Stimulated activated CD4-positive, alpha-beta T cell treated with anti-CD3 and anti-CD28 coated beads, Interleukin-12 subunit alpha, Interleukin-12 subunit beta, amount 100 ng/mL, for 24 hours (primary cell): ENCODE results near the gene TENT5D.
"Not testable (repeated sequence)": the region's sequence is repeated elsewhere in the genome, so short reads cannot be mapped to it uniquely, and the experiment has no call there.

Source experiments
- DNase-seq, 2 experiments: peaks; one replicate each; pipeline ENCODE4 v3.0.0-alpha.2; 2020; ENCODE audit warnings: low read depth in 2 of 2

TENT5D gene

GRCh38 chrX:80420147-80420546 is at the start of gene TENT5D:
Gene TENT5D, plus strand, starts transcription at chrX:80420447. Its CDS starts 22,093 bp downstream, at chrX:80442540.
- no peak for DNase-seq

GRCh38 chrX:80385651-80386050 is 34.6 kb upstream of the TENT5D start:
- not testable (repeated sequence) for DNase-seq

- no peak for DNase-seq
Measured at GRCh38 chrX:80388206-80388605, 32.0 kb upstream of the TENT5D start.

- DNase-seq = no peak
Measured at GRCh38 chrX:80412042-80412441, 8.2 kb upstream of the TENT5D start.

GRCh38 chrX:80423000-80423399 is 2.8 kb downstream of the TENT5D start:
- DNase-seq = no peak

GRCh38 chrX:80423744-80424143 is 3.5 kb downstream of the TENT5D start:
- no peak for DNase-seq

- DNase-seq = no peak
Measured at GRCh38 chrX:80430826-80431504, 10.7 kb downstream of the TENT5D start.

- no peak for DNase-seq
Measured at GRCh38 chrX:80431505-80431832, 11.2 kb downstream of the TENT5D start.

GRCh38 chrX:80432441-80432840 is 12.2 kb downstream of the TENT5D start:
- DNase-seq = no peak

GRCh38 chrX:80432863-80433262 is 12.6 kb downstream of the TENT5D start:
- DNase-seq = no peak

GRCh38 chrX:80468166-80468565 is 47.9 kb downstream of the TENT5D start:
- DNase-seq = not testable (repeated sequence)

GRCh38 chrX:80471582-80471981 is 51.3 kb downstream of the TENT5D start:
- no peak for DNase-seq

GRCh38 chrX:80485543-80485942 is 65.3 kb downstream of the TENT5D start:
- DNase-seq = no peak

GRCh38 chrX:80486299-80486698 is 66.1 kb downstream of the TENT5D start:
- DNase-seq = no peak

- no peak for DNase-seq
Measured at GRCh38 chrX:80489166-80489565, 68.9 kb downstream of the TENT5D start.
